Measurements from ENCODE around the gene HOXB1. TPM values are rescaled to one million over a fixed set of nuclear protein-coding genes. Genes with fewer than 3 reads are reported as not detected.

Gene HOXB1
- total RNA-seq, 1 experiment from 2014 or later = not detected

DNA sequence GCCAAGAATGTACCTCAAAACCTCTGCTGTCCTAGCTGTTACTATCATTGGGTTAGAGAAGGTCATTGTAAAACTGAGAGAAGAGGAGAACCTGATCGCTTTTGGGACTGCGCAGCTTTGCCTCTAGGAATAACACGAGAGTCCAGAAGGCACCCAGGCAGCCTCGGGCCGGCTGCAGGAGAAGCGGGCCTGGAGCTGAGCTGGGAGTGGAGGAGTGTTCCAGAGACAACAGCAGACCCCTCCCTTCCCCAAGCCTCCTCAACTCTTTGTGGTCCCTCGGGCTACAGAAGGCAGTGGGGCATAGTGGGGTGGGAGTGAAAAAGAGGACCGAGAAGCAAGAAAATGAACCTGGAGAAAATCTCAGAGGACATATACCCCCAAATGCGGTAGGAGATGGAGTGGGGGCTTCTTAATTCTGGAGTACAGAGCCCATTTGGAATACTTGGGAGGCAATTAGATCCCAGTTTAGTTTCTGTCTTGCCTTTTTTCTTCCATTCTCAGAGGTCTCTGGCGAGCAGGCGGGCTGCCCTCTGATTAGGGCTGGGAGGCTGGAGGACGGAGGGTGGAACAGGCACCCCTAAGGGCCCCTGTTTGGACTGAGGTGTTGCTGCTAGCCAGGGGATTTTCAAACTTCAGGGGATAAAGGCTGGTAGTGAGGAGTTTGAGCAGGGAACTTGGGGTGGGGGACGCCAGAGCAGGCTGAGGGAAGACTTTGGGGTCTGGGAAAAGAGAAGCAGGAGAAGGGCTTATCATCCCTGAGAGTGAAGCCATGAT lies 27.4 kb upstream of the HOXB1 start:
- Histone ChIP-seq H3K27me3 (replicated peaks; ENCODE audit: control insufficient read depth, insufficient read depth, low read length) (no peaks in the 10 kb centered on the region; the same call in 1 of the 2 replicates), H3K4me3 (ENCODE audit: low read depth, low read length) (no peak overlapping the region), H3K4me1 (peaks cover 9% of the 10 kb centered on the region), H3K36me3 (ENCODE audit: control insufficient read depth, insufficient read depth, low read length) (no peaks in the 10 kb centered on the region), H3K9me3 (no peaks in the 10 kb centered on the region)
- BruUV-seq (replicated peaks) = no TSS peak
- ChIA-PET CTCF (no interaction called here), POLR2A (no interaction called here)
- H3K4me1 Mint-ChIP-seq (ENCODE audit: low read depth, unreplicated experiment) = peaks cover 7% of the 10 kb centered on the region
- H3K4me3 Mint-ChIP-seq (ENCODE audit: unreplicated experiment) = no peak overlapping the region
- DNase-seq = no peak
- H3K27ac Mint-ChIP-seq (ENCODE audit: unreplicated experiment) = no peak overlapping the region
- intact Hi-C loops (cut with micrococcal nuclease; ENCODE audit: unreplicated experiment) = no loop called here
- no peaks in the 10 kb centered on the region for H3K36me3 Mint-ChIP-seq (ENCODE audit: insufficient read depth, unreplicated experiment)
- no peak for TF ChIP-seq CTCF (IDR thresholded peaks at IDR 0.05; ENCODE audit: insufficient read depth in 1 of 2, low read depth in 1 of 2, low read length in 1 of 2, severe bottlenecking in 1 of 2, unreplicated experiment in 1 of 2)
- H3K9me3 Mint-ChIP-seq (ENCODE audit: unreplicated experiment) = no peaks in the 10 kb centered on the region
- H3K27me3 Mint-ChIP-seq (ENCODE audit: insufficient read depth, unreplicated experiment) = no peaks in the 10 kb centered on the region

GRCh38 chr17:48556576-48557401 lies 26.0 kb upstream of the HOXB1 start:
- no peak for TF ChIP-seq CTCF (IDR thresholded peaks at IDR 0.05; ENCODE audit: insufficient read depth in 1 of 2, low read depth in 1 of 2, low read length in 1 of 2, severe bottlenecking in 1 of 2, unreplicated experiment in 1 of 2)
- H3K4me1 ChIP-seq = peaks cover 9% of the 10 kb centered on the region
- POLR2A ChIA-PET = interaction anchor here (0.6 kb wide), 1 partner anchor 725 kb away, joined by 3 read pairs; the partner anchor contains the start of gene LRRC46
- Mint-ChIP-seq H3K27me3 (ENCODE audit: insufficient read depth, unreplicated experiment) (no peaks in the 10 kb centered on the region), H3K27ac (ENCODE audit: unreplicated experiment) (no peak overlapping the region), H3K4me1 (ENCODE audit: low read depth, unreplicated experiment) (peaks cover 7% of the 10 kb centered on the region), H3K4me3 (ENCODE audit: unreplicated experiment) (no peak overlapping the region), H3K36me3 (ENCODE audit: insufficient read depth, unreplicated experiment) (no peaks in the 10 kb centered on the region), H3K9me3 (ENCODE audit: unreplicated experiment) (no peaks in the 10 kb centered on the region)
- BruUV-seq (replicated peaks) = no TSS peak
- H3K27me3 ChIP-seq (replicated peaks; ENCODE audit: control insufficient read depth, insufficient read depth, low read length) = no peaks in the 10 kb centered on the region; the same call in 1 of the 2 replicates
- H3K36me3 ChIP-seq (ENCODE audit: control insufficient read depth, insufficient read depth, low read length) = no peaks in the 10 kb centered on the region
- no peak for DNase-seq
- intact Hi-C loops (cut with micrococcal nuclease; ENCODE audit: unreplicated experiment) = no loop called here
- H3K9me3 ChIP-seq = no peaks in the 10 kb centered on the region
- H3K4me3 ChIP-seq (ENCODE audit: low read depth, low read length) = no peak overlapping the region
- CTCF ChIA-PET = interaction anchor here (0.6 to 1.0 kb wide), 2 partner anchors 9 to 39 kb away, joined by 4 to 5 read pairs; no protein-coding TSS in a partner anchor

DNA sequence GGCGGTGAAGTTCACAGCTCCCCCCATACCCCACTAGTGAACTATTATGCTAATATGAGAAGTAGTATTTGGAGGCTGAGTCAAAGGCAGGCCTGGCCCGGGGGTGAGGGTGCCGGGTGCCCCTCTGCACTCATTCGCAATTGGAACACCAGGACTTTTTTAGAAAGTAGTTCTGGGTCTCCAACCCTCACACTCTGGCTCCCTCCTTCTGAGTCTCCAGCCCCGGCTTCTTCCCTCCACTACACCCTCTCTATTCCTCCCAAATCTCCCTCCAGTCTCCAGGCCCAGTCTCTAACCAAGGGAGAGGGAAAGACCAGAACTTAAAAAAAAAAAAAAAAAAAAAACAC lies 25.4 kb upstream of the HOXB1 start:
- Mint-ChIP-seq H3K27ac (ENCODE audit: unreplicated experiment) (no peak overlapping the region), H3K4me3 (ENCODE audit: unreplicated experiment) (peak overlapping the region; percentile 49), H3K36me3 (ENCODE audit: insufficient read depth, unreplicated experiment) (no peaks in the 10 kb centered on the region), H3K4me1 (ENCODE audit: low read depth, unreplicated experiment) (peaks cover 7% of the 10 kb centered on the region), H3K9me3 (ENCODE audit: unreplicated experiment) (no peaks in the 10 kb centered on the region), H3K27me3 (ENCODE audit: insufficient read depth, unreplicated experiment) (no peaks in the 10 kb centered on the region)
- DNase-seq = no peak
- Histone ChIP-seq H3K4me3 (ENCODE audit: low read depth, low read length) (no peak overlapping the region), H3K4me1 (peaks cover 9% of the 10 kb centered on the region), H3K9me3 (no peaks in the 10 kb centered on the region), H3K27me3 (replicated peaks; ENCODE audit: control insufficient read depth, insufficient read depth, low read length) (no peaks in the 10 kb centered on the region; the same call in 1 of the 2 replicates), H3K36me3 (ENCODE audit: control insufficient read depth, insufficient read depth, low read length) (no peaks in the 10 kb centered on the region)
- intact Hi-C loops (cut with micrococcal nuclease; ENCODE audit: unreplicated experiment) = no loop called here
- BruUV-seq (replicated peaks) = no TSS peak
- CTCF ChIA-PET = interaction anchor here (0.6 to 1.8 kb wide), 5 partner anchors 9 to 341 kb away, joined by 3 to 6 read pairs (median 5); no protein-coding TSS in a partner anchor
- no peak for TF ChIP-seq CTCF (IDR thresholded peaks at IDR 0.05; ENCODE audit: insufficient read depth in 1 of 2, low read depth in 1 of 2, low read length in 1 of 2, severe bottlenecking in 1 of 2, unreplicated experiment in 1 of 2)
- POLR2A ChIA-PET = interaction anchor here (0.6 kb wide), 1 partner anchor 724 kb away, joined by 3 read pairs; the partner anchor contains the start of gene LRRC46

Measured in Caco-2 (cell line).